ENCODE data around the gene NRN1L. TPM values are rescaled to one million over a fixed set of nuclear protein-coding genes. Genes with fewer than 3 reads are reported as not detected.

NRN1L gene
- total RNA-seq, 1 experiment from 2014 or later = not detected

DNA sequence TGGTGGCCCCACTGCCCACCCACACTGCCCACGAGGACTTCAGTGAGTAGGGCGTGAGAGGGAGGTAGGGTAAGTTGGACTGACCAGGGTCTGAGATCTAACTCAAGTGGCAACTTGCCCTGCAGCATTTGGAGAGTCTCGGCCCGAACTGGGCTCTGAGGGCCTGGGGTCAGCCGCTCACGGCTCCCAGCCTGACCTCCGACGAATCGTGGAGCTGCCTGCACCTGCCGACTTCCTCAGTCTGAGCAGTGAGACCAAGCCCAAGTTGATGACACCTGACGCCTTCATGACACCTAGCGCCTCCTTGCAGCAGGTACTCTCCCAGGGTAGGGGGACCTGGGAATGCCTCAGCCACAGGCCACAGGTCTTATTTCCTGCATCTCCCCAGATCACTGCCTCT, 5.2 kb upstream of the NRN1L start:
- peaks cover 26% of the 10 kb centered on the region for H3K79me2 ChIP-seq (ENCODE audit: low read length)
- H3K4me1 ChIP-seq (ENCODE audit: insufficient read depth, low read length) = peaks cover 4% of the 10 kb centered on the region; the same call in 1 of the 2 replicates
- no peaks in the 10 kb centered on the region for H3K9me2 ChIP-seq (replicated peaks; ENCODE audit: low read length)
- H4K20me1 ChIP-seq (ENCODE audit: low read length) = 0 out of 2 replicates have a peak, but pooled peaks cover 7% of the 10 kb centered on the region
- no peak overlapping the region for H3K9ac ChIP-seq (ENCODE audit: low read length)
- TF ChIP-seq EZH2 (IDR thresholded peaks at IDR 0.05; ENCODE audit: low read length, unreplicated experiment) = no peak
- TF ChIP-seq EZH2phosphoT487 (IDR thresholded peaks at IDR 0.05; ENCODE audit: borderline replicate concordance, low read length) = no peak
- TF ChIP-seq, protein P1, sequence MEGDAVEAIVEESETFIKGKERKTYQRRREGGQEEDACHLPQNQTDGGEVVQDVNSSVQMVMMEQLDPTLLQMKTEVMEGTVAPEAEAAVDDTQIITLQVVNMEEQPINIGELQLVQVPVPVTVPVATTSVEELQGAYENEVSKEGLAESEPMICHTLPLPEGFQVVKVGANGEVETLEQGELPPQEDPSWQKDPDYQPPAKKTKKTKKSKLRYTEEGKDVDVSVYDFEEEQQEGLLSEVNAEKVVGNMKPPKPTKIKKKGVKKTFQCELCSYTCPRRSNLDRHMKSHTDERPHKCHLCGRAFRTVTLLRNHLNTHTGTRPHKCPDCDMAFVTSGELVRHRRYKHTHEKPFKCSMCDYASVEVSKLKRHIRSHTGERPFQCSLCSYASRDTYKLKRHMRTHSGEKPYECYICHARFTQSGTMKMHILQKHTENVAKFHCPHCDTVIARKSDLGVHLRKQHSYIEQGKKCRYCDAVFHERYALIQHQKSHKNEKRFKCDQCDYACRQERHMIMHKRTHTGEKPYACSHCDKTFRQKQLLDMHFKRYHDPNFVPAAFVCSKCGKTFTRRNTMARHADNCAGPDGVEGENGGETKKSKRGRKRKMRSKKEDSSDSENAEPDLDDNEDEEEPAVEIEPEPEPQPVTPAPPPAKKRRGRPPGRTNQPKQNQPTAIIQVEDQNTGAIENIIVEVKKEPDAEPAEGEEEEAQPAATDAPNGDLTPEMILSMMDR (conservative IDR thresholded peaks at IDR 0.05; ENCODE audit: low read depth, low read length) = no peak
- no peak overlapping the region for H3K27ac ChIP-seq (ENCODE audit: low read length)
- no TSS peak for BruUV-seq (replicated peaks)
- no peaks in the 10 kb centered on the region for H3K9me3 ChIP-seq (ENCODE audit: low read length)
- H3K27me3 ChIP-seq (ENCODE audit: low read length) = no peaks in the 10 kb centered on the region
- no peak overlapping the region for H3K4me3 ChIP-seq (ENCODE audit: low read length)
- CTCF ChIA-PET = no interaction called here
- H3F3A ChIP-seq (ENCODE audit: low read length, unreplicated experiment) = no peaks in the 10 kb centered on the region
- POLR2A ChIA-PET (ENCODE audit: unreplicated experiment) = no interaction called here
- no peak overlapping the region for H3K4me2 ChIP-seq (ENCODE audit: low read length)
- intact Hi-C loops (cut with micrococcal nuclease) = no loop called here
- no peak for ATAC-seq
- no peak for DNase-seq
- peaks cover 18% of the 10 kb centered on the region for H3K36me3 ChIP-seq (ENCODE audit: low read depth, low read length)
- H2AFZ ChIP-seq (ENCODE audit: low read length) = no peak overlapping the region

DNA sequence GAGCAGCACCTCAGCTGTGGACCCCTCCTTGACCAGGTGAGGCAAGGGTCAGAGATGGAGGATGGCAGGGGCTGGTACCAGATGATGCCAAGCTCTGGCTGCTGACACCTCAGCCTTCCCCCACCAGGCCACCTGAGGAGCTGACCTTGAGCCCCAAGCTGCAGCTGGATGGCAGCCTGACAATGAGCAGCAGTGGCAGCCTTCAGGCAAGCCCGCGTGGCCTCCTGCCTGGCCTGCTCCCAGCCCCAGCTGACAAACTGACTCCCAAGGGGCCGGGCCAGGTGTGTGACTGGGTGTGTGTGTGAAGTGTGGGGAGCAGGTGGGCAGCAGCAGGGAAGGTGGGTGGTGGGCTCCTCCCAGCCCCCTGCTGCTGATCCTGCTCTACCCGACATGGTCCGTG, 4.7 kb upstream of the NRN1L start:
- CTCF ChIA-PET = no interaction called here
- H3K9ac ChIP-seq (ENCODE audit: low read length) = no peak overlapping the region

DNA sequence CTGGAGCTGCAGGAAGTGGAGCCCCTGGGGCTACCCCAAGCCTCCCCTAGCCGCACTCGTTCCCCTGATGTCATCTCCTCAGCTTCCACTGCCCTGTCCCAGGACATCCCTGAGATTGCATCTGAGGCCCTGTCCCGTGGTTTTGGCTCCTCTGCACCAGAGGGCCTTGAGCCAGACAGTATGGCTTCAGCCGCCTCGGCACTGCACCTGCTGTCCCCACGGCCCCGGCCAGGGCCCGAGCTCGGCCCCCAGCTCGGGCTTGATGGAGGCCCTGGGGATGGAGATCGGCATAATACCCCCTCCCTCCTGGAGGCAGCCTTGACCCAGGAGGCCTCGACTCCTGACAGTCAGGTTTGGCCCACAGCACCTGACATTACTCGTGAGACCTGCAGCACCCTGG, 4.1 kb upstream of the NRN1L start:
- H2AFZ ChIP-seq (ENCODE audit: low read length) = no peak overlapping the region
- ChIA-PET CTCF (no interaction called here), POLR2A (ENCODE audit: unreplicated experiment) (no interaction called here)
- peaks cover 18% of the 10 kb centered on the region for H3K36me3 ChIP-seq (ENCODE audit: low read depth, low read length)
- 0 out of 2 replicates have a peak, but pooled peaks cover 7% of the 10 kb centered on the region for H4K20me1 ChIP-seq (ENCODE audit: low read length)
- H3K27ac ChIP-seq (ENCODE audit: low read length) = no peak overlapping the region
- H3K9ac ChIP-seq (ENCODE audit: low read length) = no peak overlapping the region
- H3K4me2 ChIP-seq (ENCODE audit: low read length) = no peak overlapping the region
- no TSS peak for BruUV-seq (replicated peaks)
- intact Hi-C loops (cut with micrococcal nuclease) = no loop called here
- no peaks in the 10 kb centered on the region for H3F3A ChIP-seq (ENCODE audit: low read length, unreplicated experiment)
- DNase-seq = no peak
- no peak for ATAC-seq
- H3K4me3 ChIP-seq (ENCODE audit: low read length) = no peak overlapping the region
- TF ChIP-seq EZH2phosphoT487 (IDR thresholded peaks at IDR 0.05; ENCODE audit: borderline replicate concordance, low read length) (no peak), EZH2 (IDR thresholded peaks at IDR 0.05; ENCODE audit: low read length, unreplicated experiment) (no peak)
- TF ChIP-seq, protein P1 (conservative IDR thresholded peaks at IDR 0.05; ENCODE audit: low read depth, low read length) = no peak
- no peaks in the 10 kb centered on the region for H3K9me3 ChIP-seq (ENCODE audit: low read length)
- H3K9me2 ChIP-seq (replicated peaks; ENCODE audit: low read length) = no peaks in the 10 kb centered on the region
- no peaks in the 10 kb centered on the region for H3K27me3 ChIP-seq (ENCODE audit: low read length)
- H3K4me1 ChIP-seq (ENCODE audit: insufficient read depth, low read length) = peaks cover 6% of the 10 kb centered on the region; the same call in 1 of the 2 replicates
- H3K79me2 ChIP-seq (ENCODE audit: low read length) = peaks cover 15% of the 10 kb centered on the region

More for the DNA sequence above, 4.7 kb upstream of the NRN1L start:
- Histone ChIP-seq H3F3A (ENCODE audit: low read length, unreplicated experiment) (no peaks in the 10 kb centered on the region), H4K20me1 (ENCODE audit: low read length) (0 out of 2 replicates have a peak, but pooled peaks cover 7% of the 10 kb centered on the region), H3K27me3 (ENCODE audit: low read length) (no peaks in the 10 kb centered on the region), H3K4me2 (ENCODE audit: low read length) (no peak overlapping the region), H3K9me2 (replicated peaks; ENCODE audit: low read length) (no peaks in the 10 kb centered on the region), H3K4me3 (ENCODE audit: low read length) (no peak overlapping the region), H2AFZ (ENCODE audit: low read length) (no peak overlapping the region), H3K9me3 (ENCODE audit: low read length) (no peaks in the 10 kb centered on the region), H3K36me3 (ENCODE audit: low read depth, low read length) (peaks cover 18% of the 10 kb centered on the region), H3K4me1 (ENCODE audit: insufficient read depth, low read length) (peaks cover 2% of the 10 kb centered on the region; the same call in 1 of the 2 replicates), H3K27ac (ENCODE audit: low read length) (no peak overlapping the region), H3K79me2 (ENCODE audit: low read length) (peaks cover 22% of the 10 kb centered on the region)
- intact Hi-C loops (cut with micrococcal nuclease) = no loop called here
- ATAC-seq (no peak), DNase-seq (no peak)
- no peak for TF ChIP-seq EZH2 (IDR thresholded peaks at IDR 0.05; ENCODE audit: low read length, unreplicated experiment)
- TF ChIP-seq EZH2phosphoT487 (IDR thresholded peaks at IDR 0.05; ENCODE audit: borderline replicate concordance, low read length) = no peak
- TF ChIP-seq, protein P1 (conservative IDR thresholded peaks at IDR 0.05; ENCODE audit: low read depth, low read length) = no peak
- BruUV-seq (replicated peaks) = no TSS peak
- POLR2A ChIA-PET (ENCODE audit: unreplicated experiment) = no interaction called here
